Brain microvascular endothelial cell (primary cell): ENCODE measurements around the gene CRYBG1.

ENCODE experiments used
- DNase-seq: peaks from one replicate; pipeline ENCODE4 v3.0.0-alpha.2; 2020
- H3K27ac ChIP-seq: fragments of 250-450 bp; sonication (Bioruptor Pico); 2 replicates; pipeline ENCODE4 v1.5.1; 2020; ENCODE audit warnings: mild to moderate bottlenecking, moderate library complexity
- H3K27me3 ChIP-seq: fragments of 250-450 bp; sonication (Bioruptor Pico); replicated peaks from 2 replicates; pipeline ENCODE4 v1.5.1; 2020; ENCODE audit warnings: mild to moderate bottlenecking
- H3K36me3 ChIP-seq: fragments of 250-450 bp; sonication (Bioruptor Pico); replicated peaks from 2 replicates; pipeline ENCODE4 v1.5.1; 2020; ENCODE audit warnings: mild to moderate bottlenecking
- H3K4me3 ChIP-seq: 2 replicates; pipeline ENCODE4 v1.5.1; 2011; ENCODE audit warnings: low read depth, mild to moderate bottlenecking, control low read depth, low read length, moderate library complexity
- CTCF ChIP-seq: IDR thresholded peaks from 2 replicates; pipeline ENCODE4 v1.5.1; 2011; ENCODE audit warnings: low read depth, mild to moderate bottlenecking, moderate library complexity, low read length, control low read depth, inconsistent platforms; ENCODE audit errors: missing control alignments
- in situ Hi-C: cut with HindIII; loops from 2 replicates; pipeline ENCODE4 v1.10.0; 2017; ENCODE audit warnings: low sequenced_read_pairs, low pct_ligation_motif_present

CRYBG1 gene

DNA sequence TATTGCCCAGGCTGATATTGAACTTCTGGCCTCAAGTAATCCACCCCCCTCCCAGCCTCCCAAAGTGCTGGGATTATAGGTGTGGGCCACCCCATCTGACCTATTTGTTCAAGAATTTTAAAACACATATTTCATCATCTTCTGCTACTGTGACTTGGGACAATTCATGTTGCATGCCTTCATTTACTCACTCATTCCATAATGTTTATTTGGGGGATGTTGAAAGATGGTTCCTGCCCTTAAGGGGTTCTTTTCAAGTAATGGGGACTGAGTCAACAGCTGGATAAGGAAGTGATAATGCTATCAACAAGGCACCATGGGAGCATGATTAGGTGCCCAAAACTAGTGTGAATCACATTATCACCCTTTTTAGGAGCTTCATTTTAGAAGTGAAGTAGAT, 62.0 kb downstream of the CRYBG1 start:
- Histone ChIP-seq H3K27ac (no peak overlapping the region), H3K4me3 (no peak overlapping the region), H3K36me3 (no peaks in the 10 kb centered on the region), H3K27me3 (no peaks in the 10 kb centered on the region)
- TF ChIP-seq CTCF, result no peak
- DNase-seq, result no peak
- in situ Hi-C loops, result no loop called here

DNA sequence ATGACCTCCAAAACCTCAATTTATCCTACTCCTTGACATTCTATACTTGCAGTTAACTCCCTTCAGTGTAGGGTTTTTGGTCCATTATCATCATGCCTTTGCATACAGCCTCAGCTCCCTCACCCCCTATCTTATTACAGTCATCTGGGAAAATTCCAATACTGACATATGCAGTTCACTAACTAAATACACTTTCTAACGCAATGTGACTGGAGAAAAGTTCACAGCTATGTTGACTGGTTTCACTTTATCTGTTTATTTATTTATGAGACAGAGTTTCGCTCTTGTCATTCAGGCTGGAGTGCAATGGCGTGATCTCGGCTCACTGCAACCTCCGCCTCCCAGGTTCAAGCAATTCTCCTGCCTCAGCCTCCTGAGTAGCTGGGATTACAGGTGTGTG, 64.9 kb downstream of the CRYBG1 start:
- no peak overlapping the region for H3K4me3 ChIP-seq
- H3K27me3 ChIP-seq, result no peaks in the 10 kb centered on the region
- in situ Hi-C loops, result no loop called here
- DNase-seq, result no peak
- TF ChIP-seq CTCF, result no peak
- no peak overlapping the region for H3K27ac ChIP-seq
- no peaks in the 10 kb centered on the region for H3K36me3 ChIP-seq

GRCh38 chr6:106426250-106426970, 65.9 kb downstream of the CRYBG1 start:
- Histone ChIP-seq H3K4me3 (no peak overlapping the region), H3K27ac (no peak overlapping the region), H3K36me3 (no peaks in the 10 kb centered on the region), H3K27me3 (no peaks in the 10 kb centered on the region)
- in situ Hi-C loops, result no loop called here
- TF ChIP-seq CTCF, result no peak
- no peak for DNase-seq

- Histone ChIP-seq H3K36me3 (no peaks in the 10 kb centered on the region), H3K27me3 (no peaks in the 10 kb centered on the region), H3K27ac (no peak overlapping the region), H3K4me3 (no peak overlapping the region)
- no peak for TF ChIP-seq CTCF
- in situ Hi-C loops, result no loop called here
- DNase-seq, result no peak
Measured at GRCh38 chr6:106430466-106430865, 69.9 kb downstream of the CRYBG1 start.

GRCh38 chr6:106431405-106431804, 70.9 kb downstream of the CRYBG1 start:
- H3K27ac ChIP-seq, result no peak overlapping the region
- in situ Hi-C loops, result no loop called here
- no peak for DNase-seq
- no peak for TF ChIP-seq CTCF
- no peaks in the 10 kb centered on the region for H3K36me3 ChIP-seq
- no peak overlapping the region for H3K4me3 ChIP-seq
- no peaks in the 10 kb centered on the region for H3K27me3 ChIP-seq

- no peaks in the 10 kb centered on the region for H3K36me3 ChIP-seq
- no peak overlapping the region for H3K4me3 ChIP-seq
- in situ Hi-C loops, result no loop called here
- H3K27ac ChIP-seq, result no peak overlapping the region
- H3K27me3 ChIP-seq, result no peaks in the 10 kb centered on the region
- no peak for DNase-seq
- no peak for TF ChIP-seq CTCF
Measured at GRCh38 chr6:106431972-106432371, 71.5 kb downstream of the CRYBG1 start.
